GM21526 (cell line): ENCODE results near the gene SLC35F1.
A peak's percentile ranks its signal among the peaks of the same experiment; 100 is the strongest.
"Not testable (repeated sequence)": the region's sequence is repeated elsewhere in the genome, so short reads cannot be mapped to it uniquely, and the experiment has no call there.

Experiments
- ATAC-seq: cut with Tn5 transposase; IDR thresholded peaks from one replicate; pipeline ENCODE4 v1.9.1; 2021; ENCODE audit warnings: moderate library complexity; ENCODE audit not compliant: unreplicated experiment, low FRiP score

The SLC35F1 gene

GRCh38 chr6:117989086-117989485 lies 82.0 kb downstream of the SLC35F1 start:
- no peak for ATAC-seq

DNA sequence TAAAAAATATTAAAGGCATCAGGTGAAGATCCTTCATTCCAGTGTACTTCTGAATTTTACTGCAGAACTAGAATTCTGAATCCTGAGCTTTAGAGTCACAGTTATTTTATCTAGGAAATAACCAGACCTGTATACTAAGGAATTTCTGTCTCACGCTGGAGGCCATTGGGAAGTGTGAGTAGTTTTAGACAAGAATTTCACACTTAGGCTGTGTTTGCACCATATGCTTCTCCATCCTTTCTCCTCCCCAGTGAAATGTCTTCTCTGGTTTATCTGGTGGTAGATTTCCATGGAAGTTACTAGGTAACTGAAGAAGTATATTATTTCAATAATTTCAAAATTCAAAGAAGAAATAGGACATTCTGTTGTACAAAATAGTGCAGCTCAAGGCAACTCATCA lies 83.1 kb downstream of the SLC35F1 start:
- no peak for ATAC-seq

GRCh38 chr6:117992856-117993255 lies 85.8 kb downstream of the SLC35F1 start:
- ATAC-seq, result no peak

DNA sequence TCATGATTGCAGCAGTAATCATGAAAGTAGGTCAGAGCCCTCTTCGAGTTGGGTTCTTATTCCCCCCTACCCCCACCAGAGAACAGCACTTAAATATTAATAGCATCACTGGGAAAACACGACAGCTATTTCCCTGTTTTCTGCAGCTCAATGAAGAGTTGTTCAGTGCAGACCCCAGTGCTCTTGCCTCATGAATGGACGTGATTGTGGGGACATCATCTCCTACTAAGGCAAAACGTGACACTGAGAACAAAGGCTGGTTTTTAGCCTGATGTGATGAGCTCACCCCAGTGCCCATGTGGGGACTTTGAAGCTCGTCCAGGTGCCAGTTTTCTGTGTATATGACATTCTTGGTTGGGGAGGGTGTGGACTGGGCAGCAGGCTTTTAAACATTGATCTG lies 105.9 kb downstream of the SLC35F1 start:
- ATAC-seq, result no peak

DNA sequence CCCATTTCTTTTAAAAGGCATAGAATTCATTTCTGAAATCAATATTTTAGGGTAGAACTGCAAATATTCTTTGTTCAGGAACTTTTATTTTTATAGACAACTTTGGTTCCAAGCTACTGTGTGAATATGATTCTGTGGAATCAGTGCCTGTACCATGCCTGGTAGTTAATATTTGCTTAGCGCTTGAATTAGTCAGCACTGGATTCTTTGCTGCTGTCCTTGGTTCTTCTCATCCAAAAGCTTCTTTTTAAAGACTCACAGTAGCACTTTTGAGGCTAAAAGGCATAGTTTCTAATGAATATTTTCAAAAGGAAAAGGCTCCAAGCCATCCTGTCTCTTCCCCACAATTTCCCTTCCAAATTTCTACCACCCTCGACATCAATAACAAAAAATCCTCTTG lies 109.5 kb downstream of the SLC35F1 start:
- no peak for ATAC-seq

DNA sequence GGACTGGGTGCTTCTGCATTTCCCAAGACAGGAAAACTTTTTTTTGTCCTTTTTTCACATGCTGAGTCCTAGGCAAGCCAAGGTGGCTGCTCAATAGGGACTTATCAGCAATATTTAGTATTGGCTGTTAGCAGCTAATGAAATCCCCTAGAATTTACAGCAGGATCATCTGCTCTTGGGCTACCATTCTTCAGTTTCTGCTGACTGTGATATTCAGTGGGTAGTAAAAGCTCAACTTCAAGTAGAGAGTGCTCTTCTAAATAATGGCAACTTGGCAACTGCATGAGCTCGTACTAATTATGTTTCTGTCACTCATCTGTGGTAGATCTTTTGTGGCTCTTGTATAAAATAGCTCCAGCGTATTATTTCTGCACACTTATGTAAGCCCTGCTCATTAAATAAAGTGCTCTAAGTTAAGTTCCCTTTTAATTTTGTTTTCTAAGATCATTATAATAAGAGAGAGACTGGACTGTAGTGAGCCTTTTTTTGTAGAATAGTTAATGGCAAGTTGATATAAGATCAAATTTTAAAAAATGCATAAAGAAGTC lies 110.3 kb downstream of the SLC35F1 start:
- no peak for ATAC-seq

GRCh38 chr6:118023771-118024170 lies 116.7 kb downstream of the SLC35F1 start:
- no peak for ATAC-seq

DNA sequence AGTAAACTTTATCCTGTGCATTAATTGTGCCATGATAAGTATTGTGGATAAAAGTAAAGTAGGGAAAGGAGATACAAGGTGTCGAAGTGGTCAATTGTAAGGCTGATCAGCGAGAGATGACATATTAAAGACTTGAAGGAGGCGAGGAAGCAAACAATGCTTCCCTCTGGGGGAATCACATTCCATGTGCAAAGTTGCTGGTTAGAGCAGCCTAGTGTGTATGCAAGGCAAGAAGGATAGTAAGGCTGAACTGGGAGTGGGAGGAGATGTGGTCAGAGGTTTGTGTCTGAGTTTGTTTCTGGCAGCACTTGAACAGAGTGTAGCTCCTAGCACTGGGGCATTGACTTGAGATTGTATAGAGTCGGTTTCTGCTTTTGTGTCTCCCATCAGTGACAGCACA lies 122.9 kb downstream of the SLC35F1 start:
- no peak for ATAC-seq

- not testable (repeated sequence) for ATAC-seq
Observed at GRCh38 chr6:118037479-118037878, 130.4 kb downstream of the SLC35F1 start.

DNA sequence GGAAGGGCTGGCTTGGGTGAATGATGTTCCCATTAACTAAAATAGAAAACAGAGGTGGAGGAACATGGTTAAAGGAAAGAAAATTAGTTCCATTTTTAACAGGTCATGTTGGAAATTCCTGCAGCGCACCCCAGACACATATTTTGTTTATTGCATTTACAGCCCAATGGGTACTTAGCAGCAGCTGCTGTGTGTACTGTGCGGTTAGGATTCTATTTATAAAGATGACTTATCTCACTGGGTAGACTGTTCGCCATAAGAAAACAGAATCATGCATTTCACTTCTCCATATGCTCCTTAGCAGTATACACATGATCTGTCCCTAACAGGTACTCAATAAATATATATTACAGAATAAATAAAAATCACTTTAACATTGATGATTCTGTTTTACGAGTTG lies 135.8 kb downstream of the SLC35F1 start:
- peak; percentile 90 for ATAC-seq

- ATAC-seq, result no peak
Observed at GRCh38 chr6:118044275-118044674, 137.2 kb downstream of the SLC35F1 start.

DNA sequence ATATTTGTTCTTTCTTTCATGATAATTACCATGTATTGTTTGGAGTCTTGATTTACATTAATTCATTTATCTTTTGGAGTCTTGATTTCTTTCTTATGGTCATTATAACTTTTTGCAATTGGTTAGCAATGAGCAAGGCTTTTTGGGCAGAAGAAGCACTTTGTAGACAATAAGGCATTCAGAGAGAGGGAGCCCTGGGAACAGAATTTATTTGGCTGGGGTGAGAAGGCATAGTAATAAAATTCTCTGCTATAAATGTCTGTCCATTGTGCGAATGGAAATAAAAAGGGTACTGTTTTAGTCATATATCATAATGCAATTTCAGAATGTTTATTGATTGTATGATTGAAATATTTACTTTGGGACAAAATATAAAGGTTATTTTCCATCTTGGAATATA lies 147.0 kb downstream of the SLC35F1 start:
- no peak for ATAC-seq

DNA sequence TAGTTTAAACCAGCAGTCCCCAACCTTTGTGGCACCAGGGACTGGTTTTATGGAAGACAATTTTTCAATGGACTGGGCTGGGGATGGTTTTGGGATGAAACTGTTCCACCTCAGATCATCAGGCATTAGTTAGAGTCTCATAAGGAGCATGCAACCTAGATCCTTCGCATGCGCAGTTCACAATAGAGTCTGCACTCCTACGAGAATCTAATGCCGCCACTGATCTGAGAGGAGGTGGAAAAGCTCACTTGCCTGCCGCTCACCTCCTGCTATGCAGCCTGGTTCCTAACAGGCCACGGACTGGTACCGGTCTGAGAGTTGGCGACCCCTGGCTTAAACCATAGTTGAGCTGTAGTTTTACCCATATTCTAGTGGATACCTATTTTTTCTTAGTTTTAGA lies 154.6 kb downstream of the SLC35F1 start:
- no peak for ATAC-seq

- ATAC-seq, result no peak
Observed at GRCh38 chr6:118080547-118080946, 173.5 kb downstream of the SLC35F1 start.

DNA sequence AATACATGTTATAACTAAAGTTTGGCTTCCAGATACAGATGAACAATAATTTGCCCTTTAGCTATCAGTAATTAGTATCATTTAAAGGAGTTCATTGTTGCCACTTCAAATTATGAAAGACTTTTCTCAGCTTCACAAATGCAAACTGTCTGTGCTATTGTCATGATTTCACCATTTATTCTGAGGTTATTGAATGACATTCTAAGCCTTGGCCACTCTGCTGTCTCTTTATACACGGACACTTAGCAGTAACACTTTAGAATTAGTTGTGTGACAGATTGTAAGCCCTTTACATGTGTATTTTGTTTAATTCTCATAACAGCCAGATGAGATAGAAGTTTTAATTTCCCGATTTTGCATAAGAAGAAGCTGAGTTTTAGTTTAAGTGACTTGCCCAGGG lies 176.6 kb downstream of the SLC35F1 start:
- no peak for ATAC-seq

DNA sequence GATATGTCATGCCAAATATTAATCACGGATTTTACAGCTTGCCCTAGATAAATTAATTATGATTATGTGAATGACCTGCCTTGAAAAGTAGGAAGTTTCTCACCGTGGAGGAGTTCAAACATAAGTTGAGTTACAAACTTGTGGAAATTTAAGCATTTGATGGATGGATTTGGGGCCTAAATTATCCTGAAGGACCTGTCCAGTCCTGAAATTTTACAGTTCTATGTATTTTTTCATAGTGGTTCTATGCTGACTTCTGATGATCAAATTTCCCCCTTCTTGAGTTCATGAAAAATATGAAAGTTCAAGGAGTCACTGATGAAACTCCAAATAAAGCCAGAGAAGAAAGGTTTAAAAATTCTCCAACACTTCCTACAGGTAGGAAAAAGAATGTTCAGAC lies 178.6 kb downstream of the SLC35F1 start:
- ATAC-seq, result no peak

DNA sequence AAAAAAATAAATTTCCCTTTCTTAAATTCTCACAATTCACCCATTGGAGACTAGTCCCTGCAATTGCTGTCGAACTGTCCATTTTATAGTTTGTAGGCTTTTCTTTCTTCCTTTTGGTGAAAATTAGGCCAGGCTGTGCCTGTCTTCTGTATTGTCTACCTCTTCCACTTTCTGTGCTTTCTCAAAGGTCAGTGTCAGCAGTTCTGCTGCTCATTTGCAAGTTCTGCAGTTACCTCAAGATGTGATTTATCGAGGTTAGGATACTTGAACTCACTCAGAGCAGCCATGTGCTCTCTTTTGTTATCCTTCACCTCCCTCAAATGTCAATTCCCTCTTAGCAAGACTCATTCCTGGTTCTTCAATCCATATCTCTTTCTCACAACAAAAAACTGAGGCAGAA lies 179.1 kb downstream of the SLC35F1 start:
- no peak for ATAC-seq

- ATAC-seq, result no peak
Observed at GRCh38 chr6:118092086-118092485, 185.0 kb downstream of the SLC35F1 start.

DNA sequence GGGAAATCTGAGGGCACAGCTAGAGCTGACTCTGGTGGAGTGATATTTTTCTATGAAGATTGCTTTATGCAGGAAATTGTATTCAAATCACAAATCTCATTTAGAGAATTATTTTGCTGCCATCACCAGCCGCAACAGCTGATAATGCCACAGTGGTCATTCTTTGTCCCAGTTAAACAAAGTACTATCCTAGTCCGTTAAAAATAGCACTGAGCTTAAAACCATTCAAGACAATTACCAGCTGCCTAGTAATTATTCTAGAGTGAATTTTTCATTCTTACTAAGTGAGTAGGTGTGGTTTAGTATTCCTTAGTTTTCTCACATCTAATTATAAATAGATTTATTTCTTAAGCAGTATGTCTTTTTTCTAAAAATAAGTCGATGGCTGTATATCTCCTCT lies 190.5 kb downstream of the SLC35F1 start:
- no peak for ATAC-seq

GRCh38 chr6:118100717-118101116 lies 193.7 kb downstream of the SLC35F1 start:
- ATAC-seq, result no peak

DNA sequence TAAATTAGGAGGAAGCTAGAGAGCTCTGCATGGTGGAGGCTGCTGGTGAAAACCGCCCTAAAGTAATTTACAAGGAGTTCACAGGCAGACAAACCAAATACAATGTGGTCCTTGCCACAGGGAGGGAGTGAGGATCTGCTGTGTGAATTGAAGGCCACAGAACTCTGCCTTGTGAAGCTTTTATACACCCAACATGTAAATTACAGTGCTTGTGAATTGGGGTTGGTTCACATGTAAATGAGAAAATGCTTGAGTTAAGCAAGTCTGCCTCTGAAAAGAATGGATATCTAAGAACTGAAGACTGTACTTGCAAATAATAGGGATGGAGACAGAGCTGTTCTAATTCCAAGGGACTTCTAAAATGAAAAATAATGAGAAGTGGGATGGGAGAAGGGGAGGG lies 194.2 kb downstream of the SLC35F1 start:
- ATAC-seq, result no peak

- ATAC-seq, result no peak
Observed at GRCh38 chr6:118101831-118102345, 194.8 kb downstream of the SLC35F1 start.

GRCh38 chr6:118102401-118102800 lies 195.3 kb downstream of the SLC35F1 start:
- ATAC-seq, result no peak
